Peyer's patch (tissue), 4 donors: ENCODE results near the gene ISLR.

Experiments
- POLR2A ChIP-seq, 2 donors: fragments of 450-650 bp; IDR thresholded peaks; one replicate each; pipeline ENCODE4 v1.5.1; 2017; ENCODE audit warnings: antibody characterized with exemption in 2 of 2, mild to moderate bottlenecking in 2 of 2, moderate library complexity in 2 of 2
- TF ChIP-seq, protein P1 (sequence below), 6 experiments: fragments of 450-650 bp in 4 of 6; fragments of 200-600 bp in 2 of 6; sonication (generic) in 1 of 6; IDR thresholded peaks; one replicate each; pipeline ENCODE4 v1.5.1; 2017 to 2019; ENCODE audit warnings: antibody characterized with exemption in 6 of 6, mild to moderate bottlenecking in 3 of 6, moderate library complexity in 1 of 6

DNA sequence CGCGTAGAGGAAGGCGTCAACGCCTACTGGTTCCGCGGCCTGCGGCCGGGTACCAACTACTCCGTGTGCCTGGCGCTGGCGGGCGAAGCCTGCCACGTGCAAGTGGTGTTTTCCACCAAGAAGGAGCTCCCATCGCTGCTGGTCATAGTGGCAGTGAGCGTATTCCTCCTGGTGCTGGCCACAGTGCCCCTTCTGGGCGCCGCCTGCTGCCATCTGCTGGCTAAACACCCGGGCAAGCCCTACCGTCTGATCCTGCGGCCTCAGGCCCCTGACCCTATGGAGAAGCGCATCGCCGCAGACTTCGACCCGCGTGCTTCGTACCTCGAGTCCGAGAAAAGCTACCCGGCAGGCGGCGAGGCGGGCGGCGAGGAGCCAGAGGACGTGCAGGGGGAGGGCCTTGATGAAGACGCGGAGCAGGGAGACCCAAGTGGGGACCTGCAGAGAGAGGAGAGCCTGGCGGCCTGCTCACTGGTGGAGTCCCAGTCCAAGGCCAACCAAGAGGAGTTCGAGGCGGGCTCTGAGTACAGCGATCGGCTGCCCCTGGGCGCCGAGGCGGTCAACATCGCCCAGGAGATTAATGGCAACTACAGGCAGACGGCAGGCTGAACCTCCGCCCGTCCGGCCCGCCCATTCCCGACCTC lies 39.0 kb upstream of the ISLR start:
- TF ChIP-seq, protein P1, sequence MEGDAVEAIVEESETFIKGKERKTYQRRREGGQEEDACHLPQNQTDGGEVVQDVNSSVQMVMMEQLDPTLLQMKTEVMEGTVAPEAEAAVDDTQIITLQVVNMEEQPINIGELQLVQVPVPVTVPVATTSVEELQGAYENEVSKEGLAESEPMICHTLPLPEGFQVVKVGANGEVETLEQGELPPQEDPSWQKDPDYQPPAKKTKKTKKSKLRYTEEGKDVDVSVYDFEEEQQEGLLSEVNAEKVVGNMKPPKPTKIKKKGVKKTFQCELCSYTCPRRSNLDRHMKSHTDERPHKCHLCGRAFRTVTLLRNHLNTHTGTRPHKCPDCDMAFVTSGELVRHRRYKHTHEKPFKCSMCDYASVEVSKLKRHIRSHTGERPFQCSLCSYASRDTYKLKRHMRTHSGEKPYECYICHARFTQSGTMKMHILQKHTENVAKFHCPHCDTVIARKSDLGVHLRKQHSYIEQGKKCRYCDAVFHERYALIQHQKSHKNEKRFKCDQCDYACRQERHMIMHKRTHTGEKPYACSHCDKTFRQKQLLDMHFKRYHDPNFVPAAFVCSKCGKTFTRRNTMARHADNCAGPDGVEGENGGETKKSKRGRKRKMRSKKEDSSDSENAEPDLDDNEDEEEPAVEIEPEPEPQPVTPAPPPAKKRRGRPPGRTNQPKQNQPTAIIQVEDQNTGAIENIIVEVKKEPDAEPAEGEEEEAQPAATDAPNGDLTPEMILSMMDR (IDR thresholded peaks at IDR 0.05) = peak in 4 of 6 experiments; percentile 18 to 41 (median 26)
- no peak for TF ChIP-seq POLR2A (IDR thresholded peaks at IDR 0.05)
